Esophagus muscularis mucosa (tissue), 4 donors: ENCODE measurements around the gene CCL17.
"Not testable (repeated sequence)": the region's sequence is repeated elsewhere in the genome, so short reads cannot be mapped to it uniquely, and the experiment has no call there.

Source experiments
- EP300 ChIP-seq: sonication (generic); formaldehyde crosslinking; IDR thresholded peaks from one replicate; pipeline ENCODE4 v1.6.1; 2017; ENCODE audit warnings: antibody characterized with exemption
- POLR2A ChIP-seq: fragments of 450-650 bp; IDR thresholded peaks from one replicate; pipeline ENCODE4 v1.6.1; 2017; ENCODE audit warnings: antibody characterized with exemption, moderate library complexity, mild to moderate bottlenecking, low read depth
- POLR2AphosphoS5 ChIP-seq, 2 donors: sonication (generic); formaldehyde crosslinking; IDR thresholded peaks; one replicate each; pipeline ENCODE4 v1.6.1; 2017; ENCODE audit warnings: antibody characterized with exemption in 2 of 2
- TF ChIP-seq, protein P1 (sequence below), 3 experiments: fragments of 200-600 bp in 2 of 3; fragments of 450-650 bp in 1 of 3; sonication (generic) in 2 of 3; IDR thresholded peaks; one replicate each; pipeline ENCODE4 v1.5.1; 2017 to 2019; ENCODE audit warnings: antibody characterized with exemption in 3 of 3, mild to moderate bottlenecking in 2 of 3, moderate library complexity in 1 of 3

DNA sequence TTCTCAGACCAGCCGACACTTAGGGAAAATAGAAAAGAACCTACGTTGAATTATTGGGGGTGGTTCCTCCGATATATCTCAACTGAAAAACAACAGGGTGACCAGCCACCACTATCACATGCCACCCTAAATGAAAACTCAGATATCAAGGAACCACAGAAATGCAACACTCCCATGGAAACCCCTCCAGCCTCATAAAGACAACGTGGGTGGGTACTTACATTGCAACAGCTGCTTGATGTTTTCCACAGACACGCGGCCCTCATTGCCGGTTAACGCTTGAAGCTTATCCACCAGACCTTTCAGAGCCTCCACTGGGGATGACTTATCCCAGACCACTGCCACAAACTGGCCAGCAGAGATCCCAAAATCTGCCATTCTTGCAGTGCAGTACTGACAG lies 36.0 kb downstream of the CCL17 start:
- TF ChIP-seq, protein P1, sequence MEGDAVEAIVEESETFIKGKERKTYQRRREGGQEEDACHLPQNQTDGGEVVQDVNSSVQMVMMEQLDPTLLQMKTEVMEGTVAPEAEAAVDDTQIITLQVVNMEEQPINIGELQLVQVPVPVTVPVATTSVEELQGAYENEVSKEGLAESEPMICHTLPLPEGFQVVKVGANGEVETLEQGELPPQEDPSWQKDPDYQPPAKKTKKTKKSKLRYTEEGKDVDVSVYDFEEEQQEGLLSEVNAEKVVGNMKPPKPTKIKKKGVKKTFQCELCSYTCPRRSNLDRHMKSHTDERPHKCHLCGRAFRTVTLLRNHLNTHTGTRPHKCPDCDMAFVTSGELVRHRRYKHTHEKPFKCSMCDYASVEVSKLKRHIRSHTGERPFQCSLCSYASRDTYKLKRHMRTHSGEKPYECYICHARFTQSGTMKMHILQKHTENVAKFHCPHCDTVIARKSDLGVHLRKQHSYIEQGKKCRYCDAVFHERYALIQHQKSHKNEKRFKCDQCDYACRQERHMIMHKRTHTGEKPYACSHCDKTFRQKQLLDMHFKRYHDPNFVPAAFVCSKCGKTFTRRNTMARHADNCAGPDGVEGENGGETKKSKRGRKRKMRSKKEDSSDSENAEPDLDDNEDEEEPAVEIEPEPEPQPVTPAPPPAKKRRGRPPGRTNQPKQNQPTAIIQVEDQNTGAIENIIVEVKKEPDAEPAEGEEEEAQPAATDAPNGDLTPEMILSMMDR (IDR thresholded peaks at IDR 0.05), result not testable (repeated sequence)
- TF ChIP-seq POLR2A; EP300; POLR2AphosphoS5 (IDR thresholded peaks at IDR 0.05): not testable (repeated sequence)
